ENCODE measurements around the gene VPS4B. TPM values are rescaled to one million over a fixed set of nuclear protein-coding genes. Genes with fewer than 3 reads are reported as not detected.

VPS4B gene
- total and polyA plus RNA-seq, 2 of the 8 experiments (the other 6 are each of a cell fraction or from before 2014, with no cell fraction given): 7.2 to 45.3 TPM

GRCh38 chr18:63376538-63376937, 45.7 kb downstream of the VPS4B start:
- no peaks in the 10 kb centered on the region for H3K36me3 ChIP-seq (ENCODE audit: control insufficient read depth in 2 of 4, insufficient read depth in 4 of 4, low read length in 3 of 4)
- no peak overlapping the region for H3K4ac ChIP-seq (replicated peaks; ENCODE audit: insufficient read length, low read depth, low read length)
- H2BK5ac ChIP-seq (ENCODE audit: low read depth, low read length): no peak overlapping the region
- no peak overlapping the region for H3K27ac ChIP-seq (ENCODE audit: low read depth, low read length)
- H2BK12ac ChIP-seq (ENCODE audit: low read depth, low read length): no peak overlapping the region
- no peak overlapping the region for H2BK15ac ChIP-seq (ENCODE audit: low read length)
- H3K4me1 ChIP-seq (replicated peaks in 1 of 4; ENCODE audit: control insufficient read depth in 3 of 4, insufficient read depth in 4 of 4, low read length in 3 of 4): no peaks in the 10 kb centered on the region
- no peak for FAIRE-seq
- no peak overlapping the region for H2AK5ac ChIP-seq (ENCODE audit: low read depth, low read length)
- ChIA-PET POLR2A (ENCODE audit: partially characterized antibody) (no interaction called here), CTCF (ENCODE audit: partially characterized antibody) (no interaction called here)
- no peaks in the 10 kb centered on the region for H3K27me3 ChIP-seq (replicated peaks in 1 of 4; ENCODE audit: control insufficient read depth in 3 of 4, extremely low read depth in 1 of 4, insufficient read depth in 3 of 4, low read length in 3 of 4)
- H4K91ac ChIP-seq (replicated peaks; ENCODE audit: insufficient read length, low read length): no peak overlapping the region
- no peaks in the 10 kb centered on the region for H3K79me2 ChIP-seq (ENCODE audit: control insufficient read depth in 1 of 2, insufficient read depth in 2 of 2, low read length in 2 of 2)
- no peak overlapping the region for H2BK120ac ChIP-seq (replicated peaks; ENCODE audit: low read depth, low read length)
- no peak overlapping the region for H2AFZ ChIP-seq (ENCODE audit: low read length)
- DNase-seq (ENCODE audit: low read depth in 1 of 2, low spot score in 2 of 2): no peak
- H3K9ac ChIP-seq (replicated peaks in 1 of 4; ENCODE audit: extremely low read depth in 1 of 4, low read depth in 3 of 4, low read length in 3 of 4): no peak overlapping the region
- no peak overlapping the region for H2BK20ac ChIP-seq (ENCODE audit: low read length)
- WGBS, 2 experiments (ENCODE audit: extremely low coverage in 1 of 2, insufficient coverage in 1 of 2, insufficient read length in 1 of 2, insufficient replicate concordance in 2 of 2, low coverage in 1 of 2, low lambda C conversion rate in 2 of 2, missing lambda C conversion rate in 1 of 2): 84% methylated on average over 2 of the region's 2 CpGs; no CpG with 5 or more reads in 1 of the 2 experiments
- peaks cover 2 to 4% of the 10 kb centered on the region in 2 experiments; a peak in 1 of 4 replicates for H3K9me3 ChIP-seq (ENCODE audit: insufficient read depth in 2 of 2, low read depth in 1 of 2, low read length in 1 of 2)
- H3K23ac ChIP-seq (ENCODE audit: insufficient read length): no peak overlapping the region
- no peak overlapping the region for H3K4me3 ChIP-seq (ENCODE audit: extremely low read depth in 1 of 4, insufficient read depth in 2 of 4, low read depth in 3 of 4, low read length in 4 of 4)
- H4K8ac ChIP-seq (ENCODE audit: extremely low read depth, insufficient read depth, low read length): no peak overlapping the region
- H4K5ac ChIP-seq (ENCODE audit: insufficient read length, low read depth, low read length): no peak overlapping the region
- H3K4me2 ChIP-seq (ENCODE audit: insufficient read depth in 1 of 2, low read depth in 2 of 2, low read length in 2 of 2): no peak overlapping the region
- no peaks in the 10 kb centered on the region for H4K20me1 ChIP-seq (replicated peaks in 1 of 2; ENCODE audit: control insufficient read depth in 1 of 2, insufficient read depth in 2 of 2, low read length in 2 of 2)
- no peak overlapping the region for H3K56ac ChIP-seq (replicated peaks; ENCODE audit: insufficient read length, low read depth, low read length)
- no peak overlapping the region for H3K14ac ChIP-seq (ENCODE audit: insufficient read length)
- H3K18ac ChIP-seq (ENCODE audit: extremely low read depth, low read length): no peak overlapping the region
- no peaks in the 10 kb centered on the region for H3K23me2 ChIP-seq (ENCODE audit: low read depth, low read length)
- no peaks in the 10 kb centered on the region for H3K79me1 ChIP-seq (ENCODE audit: low read depth, low read length)
- no peak for TF ChIP-seq GABPA (IDR thresholded peaks at IDR 0.05; ENCODE audit: borderline replicate concordance, insufficient read depth, low read length)
- no peak for TF ChIP-seq YY1 (IDR thresholded peaks at IDR 0.05; ENCODE audit: low read depth, low read length)
- no peak for TF ChIP-seq RBBP5 (IDR thresholded peaks at IDR 0.05; ENCODE audit: borderline replicate concordance, low read depth, low read length)
- TF ChIP-seq, protein P1, sequence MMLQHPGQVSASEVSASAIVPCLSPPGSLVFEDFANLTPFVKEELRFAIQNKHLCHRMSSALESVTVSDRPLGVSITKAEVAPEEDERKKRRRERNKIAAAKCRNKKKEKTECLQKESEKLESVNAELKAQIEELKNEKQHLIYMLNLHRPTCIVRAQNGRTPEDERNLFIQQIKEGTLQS (IDR thresholded peaks at IDR 0.05; ENCODE audit: insufficient read depth, low read depth, low read length): no peak
- no peak for TF ChIP-seq RNF2 (IDR thresholded peaks at IDR 0.05; ENCODE audit: borderline replicate concordance, low read depth, low read length, missing control alignments, poor library complexity, severe bottlenecking)
- no peak for TF ChIP-seq RXRA (IDR thresholded peaks at IDR 0.05; ENCODE audit: insufficient read depth, low read depth, low read length)
- no peak for TF ChIP-seq GTF2F1 (IDR thresholded peaks at IDR 0.05; ENCODE audit: borderline replicate concordance, low read depth, low read length)
- no peak for TF ChIP-seq SAP30 (IDR thresholded peaks at IDR 0.05; ENCODE audit: insufficient read depth, insufficient replicate concordance, low read length)
- TF ChIP-seq CTCF (IDR thresholded peaks at IDR 0.05; ENCODE audit: control extremely low read depth in 1 of 3, insufficient read depth in 1 of 3, low read depth in 1 of 3, low read length in 3 of 3): no peak
- TF ChIP-seq KDM1A (IDR thresholded peaks at IDR 0.05; ENCODE audit: borderline replicate concordance, low read length): no peak
- TF ChIP-seq CHD2 (IDR thresholded peaks at IDR 0.05; ENCODE audit: low read length): no peak

Data from H1 (cell line).